Activated gamma-delta T cell treated with Interleukin-2 at 50 U/mL for 16 hours (primary cell): ENCODE data around the gene COPZ2.
"Not testable (repeated sequence)": the region's sequence is repeated elsewhere in the genome, so short reads cannot be mapped to it uniquely, and the experiment has no call there.

Source experiments
- DNase-seq: peaks from one replicate; pipeline ENCODE4 v3.0.0-alpha.2; 2020

COPZ2 gene

GRCh38 chr17:48003417-48004151 lies 34.0 kb downstream of the COPZ2 start:
- DNase-seq, result no peak

DNA sequence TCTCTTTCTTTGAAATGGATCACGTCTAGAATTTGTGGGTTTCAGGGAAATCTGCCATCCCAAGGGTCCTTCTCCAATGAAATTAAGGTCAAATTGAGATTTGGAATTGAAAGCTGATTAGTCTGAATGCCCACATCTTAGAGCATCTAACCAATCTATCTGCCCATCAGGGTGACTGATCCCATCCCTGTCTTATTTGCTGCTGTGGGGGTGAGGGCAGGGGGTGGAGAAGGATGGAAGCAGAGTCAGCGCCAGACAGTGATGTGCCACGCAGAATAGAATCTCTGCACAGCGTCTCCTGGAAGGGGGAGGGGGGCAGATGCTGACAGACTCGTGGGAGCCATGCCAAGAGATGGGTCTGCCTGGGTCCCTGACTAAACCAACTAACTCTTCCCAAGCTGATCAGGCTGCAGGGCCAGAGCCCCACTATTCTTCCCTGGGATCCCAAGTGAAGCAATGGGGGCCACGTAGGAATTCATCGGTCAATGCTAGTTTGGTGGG lies 34.6 kb downstream of the COPZ2 start:
- no peak for DNase-seq

DNA sequence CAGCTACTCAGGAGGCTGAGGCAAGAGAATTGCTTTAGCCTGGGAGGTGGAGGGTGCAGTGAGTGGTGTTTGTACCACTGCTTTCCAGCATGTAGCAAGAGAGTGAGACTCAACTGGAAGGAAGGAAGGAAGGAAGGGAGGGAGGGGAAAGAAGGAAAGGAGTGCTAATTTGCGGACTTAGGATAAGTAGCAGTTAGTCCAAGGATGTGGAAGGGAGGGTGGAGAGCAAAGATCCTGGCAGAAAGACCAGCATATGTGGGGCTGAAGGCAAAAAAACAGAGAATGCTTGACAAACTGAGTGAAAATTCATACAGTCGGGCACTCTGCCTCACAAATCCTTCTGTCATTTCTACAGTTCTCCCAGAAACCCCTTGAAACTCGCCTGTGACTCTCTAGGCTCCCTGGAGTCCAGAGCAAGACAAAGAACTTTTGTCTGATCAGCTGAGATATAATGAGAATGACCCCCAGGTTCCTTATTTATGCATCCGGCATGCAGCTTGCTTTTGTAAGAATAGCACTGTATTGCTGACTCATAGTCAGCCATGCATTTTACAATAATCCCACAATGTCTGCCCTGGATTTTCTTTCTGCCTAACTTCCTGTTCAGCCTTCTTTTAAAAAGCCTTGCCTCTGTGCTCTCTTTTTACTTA lies 35.2 kb downstream of the COPZ2 start:
- no peak for DNase-seq

DNA sequence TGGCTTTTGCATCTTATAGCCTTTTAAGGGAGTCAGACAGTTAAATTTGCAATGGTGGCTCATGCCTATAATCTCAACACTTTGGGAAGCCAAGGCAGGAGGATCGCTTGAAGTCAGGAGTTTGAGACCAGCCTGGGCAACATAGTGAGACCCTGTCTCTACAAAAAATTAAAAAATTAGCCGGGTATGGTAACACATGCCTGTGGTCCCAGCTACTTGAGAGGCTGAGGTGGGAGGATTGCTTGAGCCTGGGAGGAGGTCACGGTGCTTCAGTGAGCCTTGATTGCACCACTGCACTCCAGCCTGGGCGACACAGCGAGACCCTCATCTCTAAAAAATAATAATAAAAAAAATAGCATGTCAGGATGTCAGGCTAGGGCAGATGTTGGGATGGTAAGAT lies 35.9 kb downstream of the COPZ2 start:
- not testable (repeated sequence) for DNase-seq

- no peak for DNase-seq
Observed at GRCh38 chr17:48001197-48001596, 36.4 kb downstream of the COPZ2 start.

- no peak for DNase-seq
Observed at GRCh38 chr17:47999582-47999981, 38.0 kb downstream of the COPZ2 start.

GRCh38 chr17:47998044-47998443 lies 39.6 kb downstream of the COPZ2 start:
- no peak for DNase-seq

DNA sequence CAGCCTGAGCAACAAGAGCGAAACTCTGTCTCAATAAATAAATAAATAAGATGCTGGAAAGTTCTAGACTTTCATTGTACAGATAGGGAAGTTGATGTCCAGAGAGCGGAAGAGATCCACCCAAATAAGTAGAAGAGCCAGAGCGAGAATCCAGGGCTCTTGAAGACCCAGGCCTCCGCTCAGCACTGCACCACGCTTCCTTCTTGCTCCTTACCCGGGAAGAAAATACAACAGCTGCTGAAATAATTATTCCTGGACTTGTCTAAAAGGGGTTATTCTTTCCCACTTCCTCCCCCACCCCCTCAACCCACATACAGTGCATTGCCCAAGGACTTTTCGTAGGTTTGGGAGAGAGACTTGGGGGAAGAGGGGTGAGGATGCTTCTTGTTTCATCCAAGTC lies 40.0 kb downstream of the COPZ2 start:
- DNase-seq, result no peak

- DNase-seq, result no peak
Observed at GRCh38 chr17:47996201-47996600, 41.4 kb downstream of the COPZ2 start.

- no peak for DNase-seq
Observed at GRCh38 chr17:47995241-47995935, 42.2 kb downstream of the COPZ2 start.

DNA sequence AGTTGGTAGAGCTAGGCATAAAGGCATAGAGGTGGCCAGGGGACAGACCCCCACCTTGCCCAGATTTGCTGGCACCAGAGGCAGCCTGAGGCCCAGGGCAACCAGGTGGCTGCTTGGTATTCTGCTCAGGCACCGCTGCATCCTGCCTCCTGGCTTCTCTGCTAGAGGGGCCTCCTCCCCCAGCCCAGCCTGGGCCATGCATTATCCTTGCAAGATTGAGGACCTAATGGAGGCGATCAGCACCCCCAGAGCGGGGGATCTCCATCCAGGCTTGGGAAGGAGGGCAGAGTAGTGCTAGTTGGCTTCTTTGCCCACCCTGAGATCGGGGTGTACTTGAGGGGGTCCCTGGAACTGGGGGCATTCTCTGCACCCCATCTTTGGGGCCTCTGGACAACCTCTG lies 42.9 kb downstream of the COPZ2 start:
- no peak for DNase-seq

- DNase-seq, result no peak
Observed at GRCh38 chr17:47993964-47994363, 43.6 kb downstream of the COPZ2 start.

GRCh38 chr17:47993031-47993564 lies 44.5 kb downstream of the COPZ2 start:
- DNase-seq, result no peak

DNA sequence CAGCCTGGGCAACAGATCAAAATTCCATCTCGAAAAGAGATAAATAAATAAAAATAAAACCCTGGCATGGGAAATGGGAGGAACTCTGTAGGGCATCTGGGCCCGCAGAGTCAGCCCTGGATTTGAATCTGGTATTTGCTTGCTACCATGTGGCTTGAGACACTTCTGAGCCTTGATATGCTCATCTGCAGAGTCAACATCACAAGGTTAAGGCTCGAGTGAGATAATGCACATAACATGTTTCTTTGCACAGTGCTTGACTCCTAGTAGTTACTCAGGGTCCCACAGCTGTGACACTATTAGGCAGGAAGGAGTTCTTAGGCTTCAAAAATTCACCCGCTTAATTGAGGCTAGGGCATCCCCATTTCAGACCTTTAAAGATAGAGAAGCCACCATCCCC lies 45.4 kb downstream of the COPZ2 start:
- DNase-seq, result no peak

GRCh38 chr17:47990962-47991731 lies 46.5 kb downstream of the COPZ2 start:
- DNase-seq, result no peak

- DNase-seq, result no peak
Observed at GRCh38 chr17:47989700-47990099, 47.9 kb downstream of the COPZ2 start.

- DNase-seq, result no peak
Observed at GRCh38 chr17:47989159-47989558, 48.4 kb downstream of the COPZ2 start.

DNA sequence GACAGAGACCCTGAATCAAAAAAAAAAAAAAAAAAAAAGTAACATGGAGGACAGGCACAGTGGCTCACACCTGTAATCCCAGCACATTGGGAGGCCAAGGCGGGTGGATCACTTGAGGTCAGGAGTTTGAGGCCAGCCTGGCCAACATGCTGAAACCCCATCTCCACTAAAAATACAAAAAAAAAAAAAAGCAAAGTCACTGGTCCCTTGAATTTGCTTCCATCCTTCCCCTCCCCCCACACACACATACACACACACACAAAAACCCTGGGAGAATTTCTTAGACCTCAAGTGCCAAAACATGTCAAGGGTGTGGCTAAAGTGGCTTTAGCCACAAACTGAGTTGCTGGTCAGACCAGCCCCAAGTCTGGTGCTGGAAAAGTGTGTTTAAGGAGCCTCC lies 49.2 kb downstream of the COPZ2 start:
- not testable (repeated sequence) for DNase-seq

DNA sequence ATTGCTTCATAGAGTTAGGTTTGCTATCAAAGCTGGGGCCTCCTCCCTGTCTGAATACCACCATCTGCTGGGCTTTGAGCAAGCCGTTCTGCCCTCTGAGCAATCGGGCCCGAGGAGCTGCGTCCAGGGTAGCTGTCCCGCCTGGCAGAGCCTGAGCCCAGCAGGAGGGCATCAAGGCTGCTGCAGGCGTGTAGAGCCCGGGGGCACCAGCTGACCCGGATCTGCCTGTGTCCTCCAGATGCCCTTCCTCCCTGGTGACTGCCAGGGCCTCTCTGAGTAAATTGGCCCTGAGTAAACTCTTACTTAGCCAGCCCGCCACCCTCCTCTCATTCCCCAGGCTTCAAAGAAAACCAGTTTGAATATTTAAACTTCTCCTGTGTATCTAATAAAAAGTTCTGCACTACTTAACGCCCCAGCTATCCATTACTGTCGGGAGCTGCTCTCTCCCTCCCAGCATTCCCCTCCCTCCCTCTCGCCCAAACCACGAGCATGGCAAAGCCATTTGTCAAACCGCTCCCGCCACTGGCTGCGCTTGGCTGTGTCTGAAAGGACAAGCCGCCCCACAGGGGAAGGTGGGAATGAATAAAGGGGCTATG lies 50.3 kb downstream of the COPZ2 start:
- DNase-seq, result no peak

- DNase-seq, result no peak
Observed at GRCh38 chr17:47986520-47986919, 51.1 kb downstream of the COPZ2 start.

GRCh38 chr17:47983492-47984223 lies 53.9 kb downstream of the COPZ2 start:
- DNase-seq, result no peak
